Mesenchymal stem cell (in vitro differentiated cells and primary cell): Measurements from ENCODE around the gene PLCD1.

Experiments used
- DNase-seq: peaks from one replicate; pipeline ENCODE4 v3.0.0-alpha.2; 2013
- H2AFZ ChIP-seq: one replicate; pipeline ENCODE4 v1.6.1; 2013; ENCODE audit warnings: low read depth, mild to moderate bottlenecking, control low read depth, inconsistent platforms, low read length, moderate library complexity
- H2AK5ac ChIP-seq: 2 replicates; pipeline ENCODE4 v1.6.1; 2013; ENCODE audit warnings: low read length, moderate library complexity, mild to moderate bottlenecking, inconsistent platforms; ENCODE audit not compliant: severe bottlenecking
- H2BK120ac ChIP-seq: one replicate; pipeline ENCODE4 v1.6.1; 2013; ENCODE audit warnings: low read depth, mild to moderate bottlenecking, inconsistent platforms, low read length, moderate library complexity
- H2BK12ac ChIP-seq, 2 experiments: one replicate each; pipeline ENCODE4 v1.6.1; 2013; ENCODE audit warnings: inconsistent platforms in 2 of 2, low read length in 2 of 2, mild to moderate bottlenecking in 2 of 2, moderate library complexity in 2 of 2, control low read depth in 1 of 2
- H2BK15ac ChIP-seq: one replicate; pipeline ENCODE4 v1.6.1; 2013; ENCODE audit warnings: mild to moderate bottlenecking, low read depth, inconsistent platforms; ENCODE audit not compliant: poor library complexity, severe bottlenecking
- H2BK5ac ChIP-seq: 2 replicates; pipeline ENCODE4 v1.6.1; 2013; ENCODE audit warnings: low read depth, mild to moderate bottlenecking, low read length, control low read depth, inconsistent platforms; ENCODE audit not compliant: poor library complexity, severe bottlenecking
- H3K14ac ChIP-seq, 2 experiments: one replicate each; pipeline ENCODE4 v1.6.1; 2013; ENCODE audit warnings: inconsistent platforms in 2 of 2, low read length in 2 of 2, control low read depth in 1 of 2, mild to moderate bottlenecking in 1 of 2, moderate library complexity in 1 of 2
- H3K18ac ChIP-seq, 2 experiments: one replicate each; pipeline ENCODE4 v1.6.1; 2013; ENCODE audit warnings: inconsistent platforms in 2 of 2, low read length in 2 of 2, control low read depth in 1 of 2, low read depth in 1 of 2, mild to moderate bottlenecking in 1 of 2
- H3K23ac ChIP-seq, 2 experiments: one replicate each; pipeline ENCODE4 v1.6.1; 2013; ENCODE audit warnings: inconsistent platforms in 2 of 2, low read length in 2 of 2, mild to moderate bottlenecking in 2 of 2, moderate library complexity in 2 of 2, control low read depth in 1 of 2
- H3K27ac ChIP-seq: 2 replicates; pipeline ENCODE4 v1.5.1; 2013; ENCODE audit warnings: mild to moderate bottlenecking, moderate library complexity, low read length, control low read depth, inconsistent platforms; ENCODE audit not compliant: poor library complexity, severe bottlenecking
- H3K27me3 ChIP-seq, 2 experiments: 2 replicates each; pipeline versions ENCODE4 v1.6.1 to v1.7.0; 2013; ENCODE audit warnings: low read length in 2 of 2, mild to moderate bottlenecking in 2 of 2, moderate library complexity in 2 of 2, control low read depth in 1 of 2, inconsistent platforms in 1 of 2; ENCODE audit not compliant: control insufficient read depth in 1 of 2, insufficient read depth in 1 of 2
- H3K36me3 ChIP-seq, 2 experiments: 2 replicates each; pipeline versions ENCODE4 v1.6.1 to v1.7.0; 2013; ENCODE audit warnings: low read length in 2 of 2, control low read depth in 1 of 2, inconsistent platforms in 1 of 2, low read depth in 1 of 2, mild to moderate bottlenecking in 1 of 2; ENCODE audit not compliant: insufficient read depth in 2 of 2, control insufficient read depth in 1 of 2
- H3K4ac ChIP-seq, 2 experiments: one replicate each; pipeline ENCODE4 v1.6.1; 2013; ENCODE audit warnings: inconsistent platforms in 2 of 2, low read length in 2 of 2, mild to moderate bottlenecking in 2 of 2, moderate library complexity in 2 of 2, control low read depth in 1 of 2, low read depth in 1 of 2
- H3K4me1 ChIP-seq: 2 replicates; pipeline ENCODE4 v1.6.1; 2013; ENCODE audit warnings: low read depth, low read length, control low read depth; ENCODE audit not compliant: control insufficient read depth, insufficient read depth
- H3K4me2 ChIP-seq: 2 replicates; pipeline ENCODE4 v1.6.1; 2013; ENCODE audit warnings: low read length, mild to moderate bottlenecking, inconsistent platforms; ENCODE audit not compliant: poor library complexity, severe bottlenecking
- H3K4me3 ChIP-seq, 2 experiments: 2 replicates each; pipeline versions ENCODE4 v1.5.1 to v1.7.0; 2013; ENCODE audit warnings: low read length in 2 of 2, mild to moderate bottlenecking in 2 of 2, control low read depth in 1 of 2, low read depth in 1 of 2; ENCODE audit not compliant: insufficient read depth in 1 of 2
- H3K79me1 ChIP-seq: replicated peaks from 2 replicates; pipeline ENCODE4 v1.6.1; 2013; ENCODE audit warnings: mild to moderate bottlenecking, control low read depth, low read length, inconsistent platforms; ENCODE audit not compliant: poor library complexity, severe bottlenecking
- H3K9ac ChIP-seq: 2 replicates; pipeline ENCODE4 v1.7.0; 2013; ENCODE audit warnings: mild to moderate bottlenecking, low read length, moderate library complexity
- H3K9me3 ChIP-seq: 2 replicates; pipeline ENCODE4 v1.7.0; 2013; ENCODE audit warnings: mild to moderate bottlenecking, low read length; ENCODE audit not compliant: control insufficient read depth
- H4K8ac ChIP-seq: one replicate; pipeline ENCODE4 v1.6.1; 2013; ENCODE audit warnings: inconsistent platforms, mild to moderate bottlenecking, low read length, moderate library complexity
- H4K91ac ChIP-seq: one replicate; pipeline ENCODE4 v1.6.1; 2013; ENCODE audit warnings: mild to moderate bottlenecking, low read length, inconsistent platforms
- WGBS: methylation state at CpG from one replicate; pipeline ENCODE4 v1.1.7; 2013; ENCODE audit warnings: mixed read lengths; 5-methylcytosine and 5-hydroxymethylcytosine counted together

The PLCD1 gene

DNA sequence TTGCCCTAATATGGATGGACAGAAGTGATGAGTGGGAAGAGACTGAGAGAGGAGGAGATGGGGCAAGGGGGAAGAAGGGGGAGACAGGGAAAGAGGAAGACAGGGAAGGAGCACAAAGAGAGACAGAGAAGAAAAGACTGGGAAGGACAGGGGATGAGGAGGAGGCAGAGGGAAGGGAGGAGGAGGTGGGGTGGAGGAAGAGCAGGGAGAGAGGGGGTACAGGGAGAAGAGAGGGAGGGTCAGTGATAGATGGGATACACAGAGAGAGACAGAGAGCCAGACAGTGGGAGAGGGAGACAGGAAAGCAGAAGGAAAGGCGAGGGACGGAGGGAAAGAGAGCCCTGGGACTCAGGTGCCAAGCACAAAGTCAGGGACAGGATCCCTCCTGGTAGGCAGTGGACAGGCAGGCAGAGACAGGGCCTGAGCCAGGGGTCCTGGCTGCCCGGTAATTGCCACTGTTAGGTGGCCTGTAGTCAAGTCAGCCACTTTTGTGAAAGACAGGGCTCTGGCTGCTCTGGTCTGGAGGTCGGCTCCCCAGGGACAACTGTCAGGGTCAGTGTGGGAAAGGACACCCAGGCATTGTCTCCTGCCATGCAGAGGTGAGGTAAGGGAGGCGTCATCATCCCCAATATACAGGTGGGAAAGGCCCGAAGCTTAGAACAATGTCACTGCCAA, 29.1 kb downstream of the PLCD1 start:
- Histone ChIP-seq H2AFZ (no peak overlapping the region), H3K9ac (no peak overlapping the region), H2BK120ac (no peak overlapping the region), H3K4me1 (peaks cover 14% of the 10 kb centered on the region), H3K79me1 (no peaks in the 10 kb centered on the region), H2AK5ac (no peak overlapping the region), H3K14ac (no peak overlapping the region), H2BK15ac (no peak overlapping the region), H3K23ac (no peak overlapping the region), H3K27ac (no peak overlapping the region), H3K36me3 (peaks cover 7 to 47% of the 10 kb centered on the region in 2 experiments), H3K4me3 (no peak overlapping the region), H3K27me3 (no peaks in the 10 kb centered on the region), H2BK12ac (no peak overlapping the region), H3K4ac (no peak overlapping the region), H4K8ac (no peak overlapping the region), H3K4me2 (no peak overlapping the region), H2BK5ac (no peak overlapping the region), H4K91ac (no peak overlapping the region), H3K9me3 (no peaks in the 10 kb centered on the region), H3K18ac (no peak overlapping the region)
- DNase-seq = no peak
- WGBS = 96% methylated on average over 6 of the region's 6 CpGs

DNA sequence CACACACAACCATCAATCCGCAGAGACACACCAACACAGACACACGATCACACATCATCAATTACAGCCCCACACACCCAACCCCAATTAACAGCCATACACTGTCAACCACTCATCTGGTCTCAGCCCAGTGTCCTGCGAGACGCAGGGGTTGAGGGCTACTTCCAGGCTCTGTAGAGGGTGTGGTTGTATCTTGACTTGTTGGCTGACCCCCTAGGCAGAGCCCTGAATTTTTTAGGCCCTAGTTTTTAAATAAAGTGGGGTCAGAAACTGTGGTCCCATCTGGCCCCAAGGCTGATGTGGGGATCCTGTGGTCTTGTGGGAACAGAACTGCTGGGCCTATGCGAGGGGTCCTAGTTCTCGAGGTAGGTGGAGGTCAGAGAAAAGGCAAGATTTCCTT, 29.6 kb downstream of the PLCD1 start:
- Histone ChIP-seq H3K4me3 (no peak overlapping the region), H2BK5ac (no peak overlapping the region), H3K9me3 (no peaks in the 10 kb centered on the region), H2BK15ac (no peak overlapping the region), H3K79me1 (no peaks in the 10 kb centered on the region), H3K4me1 (peaks cover 14% of the 10 kb centered on the region), H4K91ac (no peak overlapping the region), H3K4me2 (no peak overlapping the region), H3K9ac (no peak overlapping the region), H2BK120ac (no peak overlapping the region), H3K18ac (no peak overlapping the region), H2BK12ac (no peak overlapping the region), H3K27me3 (no peaks in the 10 kb centered on the region), H3K27ac (no peak overlapping the region), H3K14ac (no peak overlapping the region), H4K8ac (no peak overlapping the region), H2AFZ (no peak overlapping the region), H3K4ac (no peak overlapping the region), H3K36me3 (peaks cover 7 to 50% of the 10 kb centered on the region in 2 experiments), H3K23ac (no peak overlapping the region), H2AK5ac (no peak overlapping the region)
- 93% methylated on average over 6 of the region's 6 CpGs for WGBS
- no peak for DNase-seq

- no peak overlapping the region for H2AFZ ChIP-seq
- peak overlapping the region in 1 of 2 experiments; percentile 27 for H3K4ac ChIP-seq
- no peak overlapping the region for H3K27ac ChIP-seq
- no peak overlapping the region for H2BK15ac ChIP-seq
- H2BK12ac ChIP-seq = peak overlapping the region in 1 of 2 experiments; percentile 45
- H3K27me3 ChIP-seq = peaks cover 0 to 7% of the 10 kb centered on the region in 2 experiments
- DNase-seq = no peak
- H4K8ac ChIP-seq = peak overlapping the region; percentile 83
- H2BK5ac ChIP-seq = no peak overlapping the region
- no peak overlapping the region for H4K91ac ChIP-seq
- H3K4me1 ChIP-seq = peaks cover 19% of the 10 kb centered on the region
- H2BK120ac ChIP-seq = no peak overlapping the region
- peaks cover 7 to 50% of the 10 kb centered on the region in 2 experiments for H3K36me3 ChIP-seq
- H3K4me3 ChIP-seq = no peak overlapping the region
- peak overlapping the region; percentile 90 for H3K9ac ChIP-seq
- H2AK5ac ChIP-seq = no peak overlapping the region
- no peak overlapping the region for H3K4me2 ChIP-seq
- 95% methylated on average over 6 of the region's 6 CpGs for WGBS
- H3K18ac ChIP-seq = no peak overlapping the region
- H3K14ac ChIP-seq = no peak overlapping the region
- no peaks in the 10 kb centered on the region for H3K9me3 ChIP-seq
- no peaks in the 10 kb centered on the region for H3K79me1 ChIP-seq
- no peak overlapping the region for H3K23ac ChIP-seq
Measured at GRCh38 chr3:37997791-37998370, 31.6 kb downstream of the PLCD1 start.

- Histone ChIP-seq H3K9me3 (no peaks in the 10 kb centered on the region), H4K91ac (no peak overlapping the region), H3K4me2 (no peak overlapping the region), H3K79me1 (no peaks in the 10 kb centered on the region), H2AK5ac (no peak overlapping the region), H3K14ac (no peak overlapping the region), H3K4me3 (no peak overlapping the region), H3K27ac (no peak overlapping the region), H2AFZ (no peak overlapping the region), H3K9ac (no peak overlapping the region), H4K8ac (no peak overlapping the region), H3K27me3 (peaks cover 0 to 10% of the 10 kb centered on the region in 2 experiments), H2BK120ac (no peak overlapping the region), H3K4ac (no peak overlapping the region), H2BK5ac (no peak overlapping the region), H3K18ac (no peak overlapping the region), H3K4me1 (peaks cover 19% of the 10 kb centered on the region), H3K23ac (no peak overlapping the region), H3K36me3 (peaks cover 7 to 44% of the 10 kb centered on the region in 2 experiments), H2BK15ac (no peak overlapping the region), H2BK12ac (peak overlapping the region in 1 of 2 experiments; percentile 4)
- 97% methylated on average over 10 of the region's 10 CpGs for WGBS
- no peak for DNase-seq
Measured at GRCh38 chr3:37997342-37997741, 32.1 kb downstream of the PLCD1 start.
